ENCODE data around the gene SRSF9. TPM values are rescaled to one million over a fixed set of nuclear protein-coding genes. Genes with fewer than 3 reads are reported as not detected.

Gene SRSF9
- total and polyA plus RNA-seq, 2 experiments from 2014 or later = 166 to 263 TPM

- no peak for DNase-seq (ENCODE audit: low spot score)
- Histone ChIP-seq H3K4me3 (no peak overlapping the region), H3K9me3 (ENCODE audit: low read depth) (no peaks in the 10 kb centered on the region), H4K20me1 (ENCODE audit: insufficient read depth, poor library complexity, severe bottlenecking) (no peaks in the 10 kb centered on the region), H3K27me3 (no peaks in the 10 kb centered on the region), H3K79me2 (no peaks in the 10 kb centered on the region), H3K4me1 (ENCODE audit: insufficient read depth) (no peaks in the 10 kb centered on the region), H3K27ac (no peak overlapping the region), H2AFZ (no peak overlapping the region), H3K4me2 (no peak overlapping the region), H3K36me3 (replicated peaks; ENCODE audit: insufficient read depth, low read depth) (no peaks in the 10 kb centered on the region), H3K9me2 (replicated peaks; ENCODE audit: insufficient read depth) (no peaks in the 10 kb centered on the region)
- 89% methylated on average over 3 of the region's 7 CpGs for WGBS (ENCODE audit: low lambda C conversion rate, missing lambda C conversion rate)
- no peak for TF ChIP-seq CTCF (IDR thresholded peaks at IDR 0.05; ENCODE audit: poor library complexity)
Observed at GRCh38 chr12:120422892-120423456, 46.6 kb downstream of the SRSF9 start.

- Histone ChIP-seq H4K20me1 (ENCODE audit: insufficient read depth, poor library complexity, severe bottlenecking) (no peaks in the 10 kb centered on the region), H2AFZ (no peak overlapping the region), H3K4me3 (no peak overlapping the region), H3K27ac (no peak overlapping the region), H3K4me1 (ENCODE audit: insufficient read depth) (no peaks in the 10 kb centered on the region), H3K4me2 (no peak overlapping the region), H3K79me2 (no peaks in the 10 kb centered on the region), H3K9me2 (replicated peaks; ENCODE audit: insufficient read depth) (no peaks in the 10 kb centered on the region), H3K36me3 (replicated peaks; ENCODE audit: insufficient read depth, low read depth) (no peaks in the 10 kb centered on the region), H3K9me3 (ENCODE audit: low read depth) (no peaks in the 10 kb centered on the region), H3K27me3 (no peaks in the 10 kb centered on the region)
- DNase-seq (ENCODE audit: low spot score) = no peak
- WGBS (ENCODE audit: low lambda C conversion rate, missing lambda C conversion rate) = 78% methylated on average over 4 of the region's 4 CpGs
- TF ChIP-seq EZH2 (IDR thresholded peaks at IDR 0.05; ENCODE audit: borderline replicate concordance) (no peak), EZH2phosphoT487 (IDR thresholded peaks at IDR 0.05; ENCODE audit: low read depth, severe bottlenecking, unreplicated experiment) (no peak), CTCF (IDR thresholded peaks at IDR 0.05; ENCODE audit: poor library complexity) (no peak)
Observed at GRCh38 chr12:120421701-120422100, 47.8 kb downstream of the SRSF9 start.

- no peak overlapping the region for H3K27ac ChIP-seq
- no peaks in the 10 kb centered on the region for H3K27me3 ChIP-seq
- H3K4me3 ChIP-seq = no peak overlapping the region
- H3K36me3 ChIP-seq (replicated peaks; ENCODE audit: insufficient read depth, low read depth) = no peaks in the 10 kb centered on the region
- no peaks in the 10 kb centered on the region for H3K9me3 ChIP-seq (ENCODE audit: low read depth)
- H4K20me1 ChIP-seq (ENCODE audit: insufficient read depth, poor library complexity, severe bottlenecking) = no peaks in the 10 kb centered on the region
- TF ChIP-seq CTCF (IDR thresholded peaks at IDR 0.05; ENCODE audit: poor library complexity) (no peak), EZH2phosphoT487 (IDR thresholded peaks at IDR 0.05; ENCODE audit: low read depth, severe bottlenecking, unreplicated experiment) (no peak)
- no peak for DNase-seq (ENCODE audit: low spot score)
- 90% methylated on average over 4 of the region's 4 CpGs for WGBS (ENCODE audit: low lambda C conversion rate, missing lambda C conversion rate)
- no peak overlapping the region for H2AFZ ChIP-seq
- H3K79me2 ChIP-seq = no peaks in the 10 kb centered on the region
- no peaks in the 10 kb centered on the region for H3K9me2 ChIP-seq (replicated peaks; ENCODE audit: insufficient read depth)
- peaks cover 6% of the 10 kb centered on the region for H3K4me1 ChIP-seq (ENCODE audit: insufficient read depth)
- no peak overlapping the region for H3K4me2 ChIP-seq
Observed at GRCh38 chr12:120417917-120418580, 51.5 kb downstream of the SRSF9 start.

Measured in hepatocyte (in vitro differentiated cells).